Astrocyte of the hippocampus (primary cell): Measurements from ENCODE around the gene DLG1.
"Not testable (repeated sequence)": the region's sequence is repeated elsewhere in the genome, so short reads cannot be mapped to it uniquely, and the experiment has no call there.

ENCODE experiments used
- DNase-seq: peaks from one replicate; pipeline ENCODE4 v3.0.0; 2011; ENCODE audit warnings: low read depth, low spot score

DLG1 gene

GRCh38 chr3:197289726-197290125, 8.7 kb downstream of the DLG1 start:
- no peak for DNase-seq

- no peak for DNase-seq
These were observed 11.7 kb downstream of the DLG1 start for GRCh38 chr3:197286678-197287077.

GRCh38 chr3:197285557-197285956, 12.9 kb downstream of the DLG1 start:
- no peak for DNase-seq

- no peak for DNase-seq
These were observed 15.4 kb downstream of the DLG1 start for GRCh38 chr3:197283045-197283444.

GRCh38 chr3:197281849-197282248, 16.6 kb downstream of the DLG1 start:
- DNase-seq, result no peak

- no peak for DNase-seq
These were observed 18.3 kb downstream of the DLG1 start for GRCh38 chr3:197280156-197280555.

- no peak for DNase-seq
These were observed 19.5 kb downstream of the DLG1 start for GRCh38 chr3:197278933-197279332.

GRCh38 chr3:197276808-197277207, 21.6 kb downstream of the DLG1 start:
- DNase-seq, result not testable (repeated sequence)

GRCh38 chr3:197270558-197271317, 27.7 kb downstream of the DLG1 start:
- DNase-seq, result no peak

GRCh38 chr3:197269024-197269423, 29.4 kb downstream of the DLG1 start:
- no peak for DNase-seq

GRCh38 chr3:197268294-197268693, 30.1 kb downstream of the DLG1 start:
- no peak for DNase-seq

GRCh38 chr3:197266331-197266730, 32.1 kb downstream of the DLG1 start:
- DNase-seq, result no peak

- DNase-seq, result no peak
These were observed 35.7 kb downstream of the DLG1 start for GRCh38 chr3:197262709-197263108.

GRCh38 chr3:197261164-197261509, 37.3 kb downstream of the DLG1 start:
- no peak for DNase-seq

- DNase-seq, result no peak
These were observed 37.8 kb downstream of the DLG1 start for GRCh38 chr3:197260491-197261163.

GRCh38 chr3:197259096-197259495, 39.3 kb downstream of the DLG1 start:
- DNase-seq, result no peak

GRCh38 chr3:197258168-197258755, 40.1 kb downstream of the DLG1 start:
- no peak for DNase-seq

GRCh38 chr3:197257711-197258110, 40.7 kb downstream of the DLG1 start:
- DNase-seq, result no peak

GRCh38 chr3:197256836-197257444, 41.5 kb downstream of the DLG1 start:
- peak; percentile 67 for DNase-seq

- no peak for DNase-seq
These were observed 42.3 kb downstream of the DLG1 start for GRCh38 chr3:197256104-197256503.

- no peak for DNase-seq
These were observed 45.0 kb downstream of the DLG1 start for GRCh38 chr3:197253238-197253947.

- DNase-seq, result no peak
These were observed 48.9 kb downstream of the DLG1 start for GRCh38 chr3:197249542-197249941.
